Mucosa of gallbladder (tissue), 1 donor: ENCODE results near the gene DES. TPM values are rescaled to one million over a fixed set of nuclear protein-coding genes. Genes with fewer than 3 reads are reported as not detected.

ENCODE experiments used
- DNase-seq: peaks from one replicate; pipeline ENCODE4 v3.0.0-alpha.2; 2020; ENCODE audit warnings: low spot score
- total RNA-seq: library from RNA; stranded (reverse); gene quantifications from one replicate; pipeline ENCODE4 v1.2.1, GENCODE V29; 2021
- donor health status: DM: no; HTN: no; CAD: no.

Gene DES
- total RNA-seq, 1 donor from 2014 or later = 3,602 TPM

DNA sequence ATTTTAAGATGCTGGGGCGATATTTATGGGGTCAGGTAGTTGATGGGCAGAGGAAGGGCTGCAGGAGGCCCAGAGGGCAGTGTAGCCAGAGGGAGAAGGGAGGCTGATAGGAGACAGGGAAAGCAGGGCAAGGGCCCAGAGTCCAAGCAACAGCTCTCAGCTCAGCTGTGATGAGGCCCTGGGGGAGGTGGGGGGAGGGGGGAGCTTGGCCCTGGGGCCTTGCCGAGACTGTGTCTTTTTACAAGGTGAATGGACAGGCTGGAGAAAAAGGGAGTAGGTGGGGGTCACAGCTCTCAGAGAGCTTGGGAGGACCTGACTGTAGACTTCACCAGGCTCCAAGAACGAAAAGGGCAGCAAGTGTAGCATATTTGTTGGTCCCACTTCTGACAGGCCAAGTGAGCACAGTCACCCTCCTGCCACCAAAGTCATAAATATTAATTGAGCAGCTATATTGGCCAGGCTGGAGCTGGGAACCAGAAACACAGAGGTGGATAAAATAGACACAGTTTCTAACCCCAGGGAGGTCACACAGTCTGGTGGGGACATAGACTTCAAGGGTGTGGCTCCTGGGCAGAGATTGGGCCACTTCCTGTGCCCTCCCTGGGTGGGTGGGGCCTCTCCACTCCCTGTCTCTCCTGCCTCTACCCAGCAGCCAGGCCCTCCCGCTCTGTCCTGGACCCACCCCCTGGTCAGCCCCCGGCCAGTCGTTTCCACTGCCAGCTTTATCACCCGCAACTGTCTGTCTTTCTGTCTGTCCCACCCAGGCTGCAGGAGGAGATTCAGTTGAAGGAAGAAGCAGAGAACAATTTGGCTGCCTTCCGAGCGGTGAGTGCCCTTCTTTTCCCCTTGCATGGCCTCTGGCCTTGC, 1.4 kb downstream of the DES start:
- no peak for DNase-seq

DNA sequence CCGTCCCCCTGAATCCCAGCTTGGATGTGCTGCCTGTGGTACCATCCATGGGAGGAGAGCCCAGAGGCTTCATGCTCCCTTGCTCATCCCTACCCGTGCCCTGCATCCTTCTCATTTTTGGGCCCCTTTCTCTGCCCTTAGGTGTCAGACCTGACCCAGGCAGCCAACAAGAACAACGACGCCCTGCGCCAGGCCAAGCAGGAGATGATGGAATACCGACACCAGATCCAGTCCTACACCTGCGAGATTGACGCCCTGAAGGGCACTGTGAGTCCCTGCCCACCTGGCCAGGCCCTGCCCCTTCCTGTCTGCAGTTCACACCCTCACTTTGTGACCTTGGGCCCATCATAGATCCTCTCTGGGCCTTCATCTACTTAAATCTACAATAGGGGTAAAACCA, 2.5 kb downstream of the DES start:
- no peak for DNase-seq

DNA sequence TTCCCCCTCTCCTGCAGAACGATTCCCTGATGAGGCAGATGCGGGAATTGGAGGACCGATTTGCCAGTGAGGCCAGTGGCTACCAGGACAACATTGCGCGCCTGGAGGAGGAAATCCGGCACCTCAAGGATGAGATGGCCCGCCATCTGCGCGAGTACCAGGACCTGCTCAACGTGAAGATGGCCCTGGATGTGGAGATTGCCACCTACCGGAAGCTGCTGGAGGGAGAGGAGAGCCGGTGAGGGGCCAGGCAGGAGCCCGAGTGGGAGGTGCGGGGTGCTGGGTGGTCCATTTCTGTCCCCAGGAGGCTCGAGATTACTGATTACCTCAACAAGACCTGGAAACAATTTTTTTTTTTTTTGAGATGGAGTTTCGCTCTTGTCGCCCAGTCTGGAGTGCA, 3.1 kb downstream of the DES start:
- no peak for DNase-seq

DNA sequence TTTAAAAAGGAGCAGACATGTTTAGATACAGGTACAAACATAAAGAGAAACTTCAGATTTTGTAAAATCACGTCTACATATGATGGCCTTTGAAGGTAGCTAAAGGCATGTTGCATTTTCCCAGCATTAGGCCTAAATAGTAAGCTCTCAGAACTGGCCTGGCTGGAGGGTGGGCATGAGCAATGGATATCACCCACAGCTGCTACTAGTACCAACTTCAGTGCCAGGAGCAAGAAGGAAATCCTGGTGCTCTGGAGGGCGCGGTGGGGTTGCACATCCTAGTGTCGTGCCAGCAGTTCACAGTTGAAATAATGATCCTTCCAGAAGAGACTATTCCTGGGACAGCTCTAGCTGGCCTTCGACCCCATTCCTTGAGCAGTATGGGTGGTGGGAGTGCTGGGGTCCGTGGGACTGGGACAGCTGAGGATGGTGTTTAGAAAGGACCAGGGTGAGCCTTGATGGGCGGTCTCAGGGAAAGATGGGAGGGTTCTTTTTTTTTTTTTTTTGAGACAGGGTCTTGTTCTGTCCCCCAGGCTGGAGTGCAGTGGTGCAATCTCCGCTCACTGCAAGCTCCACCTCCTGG, 4.9 kb downstream of the DES start:
- DNase-seq = no peak

DNA sequence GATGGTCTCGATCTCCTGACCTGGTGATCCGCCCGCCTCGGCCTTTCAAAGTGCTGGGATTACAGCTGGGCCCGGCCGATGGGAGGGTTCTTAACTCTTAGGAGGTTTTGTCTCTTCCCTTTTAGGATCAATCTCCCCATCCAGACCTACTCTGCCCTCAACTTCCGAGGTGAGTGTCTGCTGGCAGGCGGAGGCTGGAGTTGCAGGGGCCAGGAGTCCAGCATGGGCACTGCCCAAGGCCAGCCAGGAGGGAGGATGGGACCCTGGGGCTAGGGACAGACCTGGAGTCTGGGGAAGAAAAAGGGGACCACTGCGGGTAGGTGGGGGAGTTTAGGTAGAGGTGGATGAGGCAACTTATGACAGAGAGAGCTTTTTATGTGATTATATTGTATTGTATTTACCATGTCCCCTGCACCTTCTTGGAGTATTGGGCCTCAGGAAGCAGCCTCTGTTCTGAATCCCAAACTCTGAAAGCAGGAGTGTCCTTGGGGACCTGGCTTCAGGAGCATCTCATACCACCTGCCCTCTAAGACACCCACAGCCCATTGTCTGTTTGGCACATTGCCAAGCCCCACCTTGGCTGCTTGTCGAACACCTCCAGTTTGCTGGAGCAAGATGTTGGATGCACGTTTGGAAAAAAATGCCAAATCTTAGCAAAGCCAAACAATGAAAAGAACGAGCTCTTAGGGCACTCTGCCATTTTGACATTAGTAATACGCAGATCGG, 5.6 kb downstream of the DES start:
- DNase-seq = no peak

DNA sequence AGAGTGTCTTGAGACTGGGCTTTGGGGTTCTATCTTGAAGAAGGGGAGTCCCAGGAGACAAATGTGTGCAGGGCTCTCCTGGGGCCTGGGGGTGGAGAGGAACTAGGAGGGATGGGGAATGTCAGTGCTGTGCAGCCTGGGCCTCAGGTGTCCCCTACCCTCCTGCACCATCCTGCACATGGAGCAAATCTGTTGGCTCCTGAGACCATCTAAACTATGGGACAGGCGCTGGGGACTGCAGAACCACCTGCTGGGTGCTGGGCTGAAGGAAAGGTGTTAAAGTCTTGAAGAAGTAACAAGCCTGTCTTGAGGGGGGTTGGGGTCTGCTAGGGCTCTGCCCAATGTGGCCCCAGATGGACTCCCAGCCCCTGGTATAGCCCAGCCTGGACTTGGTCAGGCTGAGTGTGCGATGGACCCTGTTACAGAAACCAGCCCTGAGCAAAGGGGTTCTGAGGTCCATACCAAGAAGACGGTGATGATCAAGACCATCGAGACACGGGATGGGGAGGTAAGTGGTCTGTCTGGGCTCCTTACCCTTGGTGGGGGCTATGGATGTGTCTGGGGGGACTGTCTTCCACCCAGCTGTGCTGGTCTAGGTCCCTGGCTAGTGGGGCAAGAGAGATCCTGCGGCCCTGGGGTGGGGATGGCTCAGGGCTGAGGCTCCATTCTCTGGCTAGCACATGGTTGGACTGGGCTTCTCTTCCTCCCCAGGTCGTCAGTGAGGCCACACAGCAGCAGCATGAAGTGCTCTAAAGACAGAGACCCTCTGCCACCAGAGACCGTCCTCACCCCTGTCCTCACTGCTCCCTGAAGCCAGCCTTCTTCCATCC, 7.3 kb downstream of the DES start:
- DNase-seq = no peak

DNA sequence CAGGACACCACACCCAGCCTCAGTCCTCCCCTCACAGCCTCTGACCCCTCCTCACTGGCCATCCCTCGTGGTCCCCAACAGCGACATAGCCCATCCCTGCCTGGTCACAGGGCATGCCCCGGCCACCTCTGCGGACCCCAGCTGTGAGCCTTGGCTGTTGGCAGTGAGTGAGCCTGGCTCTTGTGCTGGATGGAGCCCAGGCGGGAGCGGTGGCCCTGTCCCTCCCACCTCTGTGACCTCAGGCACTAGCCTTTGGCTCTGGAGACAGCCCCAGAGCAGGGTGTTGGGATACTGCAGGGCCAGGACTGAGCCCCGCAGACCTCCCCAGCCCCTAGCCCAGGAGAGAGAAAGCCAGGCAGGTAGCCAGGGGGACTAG, 7.9 kb downstream of the DES start:
- no peak for DNase-seq

DNA sequence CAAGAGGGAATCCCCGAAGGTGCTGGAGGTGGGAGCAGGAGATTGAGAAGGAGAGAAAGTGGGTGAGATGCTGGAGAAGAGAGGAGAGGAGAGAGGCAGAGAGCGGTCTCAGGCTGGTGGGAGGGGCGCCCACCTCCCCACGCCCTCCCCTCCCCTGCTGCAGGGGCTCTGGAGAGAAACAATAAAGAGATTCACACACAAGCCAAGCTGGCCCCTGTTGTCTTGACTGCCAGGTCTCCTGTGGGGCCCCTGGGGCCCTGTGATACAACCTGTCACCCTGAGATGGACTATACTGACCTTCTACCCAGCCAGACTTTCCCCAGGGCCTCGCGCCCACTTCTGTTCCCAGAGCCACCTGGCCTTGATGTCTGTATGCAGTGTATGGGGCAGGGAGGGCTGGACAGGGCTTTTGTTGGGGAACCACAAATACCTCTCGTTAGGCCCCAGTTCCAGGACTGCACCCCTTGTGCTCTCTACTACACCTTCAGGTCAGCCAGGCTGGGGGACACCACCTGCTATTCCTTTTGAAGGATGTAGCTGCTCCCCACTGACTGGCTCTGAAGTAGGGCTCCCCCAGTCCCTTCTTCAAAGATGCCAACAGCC, 8.5 kb downstream of the DES start:
- no peak for DNase-seq

DNA sequence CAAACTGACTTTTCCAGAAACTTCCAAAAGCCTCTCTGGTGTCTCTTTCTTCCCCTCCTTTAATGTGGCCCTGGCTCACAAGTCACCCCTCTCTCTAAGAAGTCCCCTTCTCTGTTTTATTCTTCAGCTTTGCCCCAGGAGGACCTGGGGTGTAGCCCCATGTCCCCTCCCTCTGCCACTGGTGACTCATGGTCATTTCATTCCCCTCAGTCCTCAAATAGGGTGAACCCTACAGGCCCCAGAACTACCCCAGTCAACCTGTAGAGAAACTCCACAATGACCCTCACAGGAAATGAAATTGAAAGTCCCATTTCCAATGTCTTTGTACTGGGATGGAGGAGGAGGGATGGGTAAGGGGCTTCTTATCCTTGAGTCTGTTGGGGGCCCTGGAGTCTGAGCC, 10.3 kb downstream of the DES start:
- DNase-seq = no peak

DNA sequence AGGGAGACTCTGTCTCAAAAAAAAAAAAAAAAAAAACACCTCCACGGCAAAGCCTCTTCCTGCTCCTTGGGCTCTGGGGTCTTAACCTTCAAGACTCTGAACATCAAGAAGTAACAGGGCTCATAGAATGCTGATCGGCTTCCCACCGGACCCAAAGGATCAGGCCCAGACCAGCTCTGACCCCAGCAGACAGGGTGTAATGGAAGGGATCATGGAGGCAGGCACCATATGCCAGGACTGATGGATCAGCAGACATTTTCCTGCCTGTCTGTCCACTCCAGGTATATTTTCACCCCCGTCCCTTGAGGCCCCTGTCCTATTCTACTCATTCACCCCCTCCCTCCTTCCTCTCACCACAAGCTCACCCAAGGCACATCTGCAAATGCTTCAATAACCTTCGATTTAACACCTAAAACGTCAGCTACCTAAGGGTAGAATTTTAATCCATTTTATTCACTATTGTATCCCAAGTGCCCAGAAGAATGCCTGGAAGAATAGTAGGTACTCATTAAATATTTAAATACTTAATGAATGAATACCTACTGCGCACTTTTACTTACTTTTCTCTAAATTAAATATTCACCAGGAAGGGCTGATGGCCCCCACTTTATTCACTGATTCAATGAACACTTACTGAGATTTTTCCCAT, 11.9 kb downstream of the DES start:
- DNase-seq = no peak

DNA sequence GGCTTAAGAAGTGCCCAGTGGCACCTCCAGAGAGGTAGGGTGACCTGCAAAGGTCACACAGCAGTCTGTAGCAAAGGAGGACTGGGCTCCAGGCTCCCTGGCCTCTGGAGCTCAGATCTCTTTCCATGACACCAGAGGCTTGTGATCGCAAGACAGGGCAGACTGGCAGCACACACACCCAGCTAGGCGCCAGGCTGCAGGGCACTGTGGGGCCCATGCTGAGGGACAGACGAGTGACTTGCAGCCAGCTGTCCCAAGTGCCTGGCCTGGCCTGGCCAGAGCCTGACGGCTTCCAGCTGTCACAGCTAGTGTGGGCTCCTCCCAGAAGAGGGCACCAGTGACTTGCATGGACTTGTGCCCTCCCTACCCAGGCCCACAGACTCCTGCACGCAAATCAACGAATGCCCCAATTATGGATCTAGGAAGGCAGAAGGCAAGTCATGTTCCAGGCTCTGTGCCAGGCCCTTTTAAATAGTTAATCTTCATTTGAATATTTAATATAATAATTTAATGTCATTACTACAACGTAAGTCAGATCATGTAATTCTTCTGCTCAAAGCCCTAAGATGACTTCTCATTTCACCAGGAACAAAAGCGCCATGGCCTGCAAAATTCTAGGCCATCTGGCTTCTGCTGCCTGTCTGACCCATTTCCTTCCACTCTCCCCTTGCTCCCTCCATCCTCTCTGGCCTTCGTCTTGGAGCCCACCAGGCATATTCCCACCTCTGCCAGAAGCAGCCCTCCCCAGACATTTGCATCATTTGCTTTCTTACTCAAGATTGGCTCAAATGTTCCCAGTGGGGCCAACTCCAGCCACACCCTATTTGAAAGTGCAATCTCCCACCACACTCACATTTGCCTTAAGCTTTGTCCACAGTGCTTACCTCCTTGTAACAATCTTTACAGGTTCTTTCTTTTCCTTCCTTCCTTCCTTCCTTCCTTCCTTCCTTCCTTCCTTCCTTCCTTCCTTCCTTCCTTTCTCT, 12.7 kb downstream of the DES start:
- no peak for DNase-seq

DNA sequence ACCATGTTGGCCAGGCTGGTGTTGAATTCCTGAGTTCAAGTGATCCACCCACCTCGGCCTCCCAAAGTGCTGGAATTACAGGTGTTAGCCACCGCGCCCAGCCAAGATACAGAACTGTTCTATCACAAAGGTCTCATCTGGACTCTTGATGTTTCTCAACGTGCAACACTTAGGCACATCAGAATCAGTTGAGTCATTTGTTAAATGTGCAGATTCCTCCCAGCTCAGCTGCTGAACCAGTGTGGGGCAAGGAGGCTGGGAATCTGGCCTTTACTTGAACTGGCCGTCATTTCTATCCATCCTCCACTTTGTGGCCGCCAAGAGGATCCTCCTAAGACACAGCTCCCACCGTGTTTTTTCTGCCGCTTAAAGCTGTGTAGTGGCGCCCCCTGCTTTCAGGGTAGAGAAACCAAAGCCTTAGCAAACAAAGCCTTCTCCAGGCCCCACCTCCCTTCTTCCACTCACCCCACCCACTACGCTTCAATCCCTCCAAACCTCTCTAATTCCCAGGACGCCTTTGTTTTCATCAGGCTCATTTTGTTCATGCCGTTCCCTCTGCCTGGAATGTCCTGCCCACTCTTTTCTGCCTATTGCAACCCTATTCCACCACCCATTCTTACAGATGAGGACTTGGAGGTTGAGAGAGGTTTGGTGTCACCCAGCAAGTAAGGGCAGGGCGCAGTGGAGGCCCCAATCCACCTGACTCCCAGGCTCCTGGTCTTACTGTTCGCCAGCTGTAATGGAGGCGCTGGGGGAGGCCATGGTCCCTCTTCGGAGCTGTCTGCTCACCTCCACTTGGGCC, 15.7 kb downstream of the DES start:
- no peak for DNase-seq

DNA sequence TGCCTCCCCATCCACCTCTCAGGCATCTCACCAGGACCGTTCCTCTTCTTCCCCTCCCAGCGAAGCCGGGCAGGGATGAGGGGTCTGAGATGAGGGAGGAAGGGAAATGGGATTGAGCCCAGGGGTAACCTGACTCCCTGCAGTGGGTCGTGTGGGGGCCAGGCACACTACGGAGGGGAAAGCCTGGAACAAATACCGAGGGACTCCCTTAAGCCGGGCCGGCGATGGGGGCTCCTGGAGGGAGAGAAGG, 16.2 kb downstream of the DES start:
- DNase-seq = no peak

DNA sequence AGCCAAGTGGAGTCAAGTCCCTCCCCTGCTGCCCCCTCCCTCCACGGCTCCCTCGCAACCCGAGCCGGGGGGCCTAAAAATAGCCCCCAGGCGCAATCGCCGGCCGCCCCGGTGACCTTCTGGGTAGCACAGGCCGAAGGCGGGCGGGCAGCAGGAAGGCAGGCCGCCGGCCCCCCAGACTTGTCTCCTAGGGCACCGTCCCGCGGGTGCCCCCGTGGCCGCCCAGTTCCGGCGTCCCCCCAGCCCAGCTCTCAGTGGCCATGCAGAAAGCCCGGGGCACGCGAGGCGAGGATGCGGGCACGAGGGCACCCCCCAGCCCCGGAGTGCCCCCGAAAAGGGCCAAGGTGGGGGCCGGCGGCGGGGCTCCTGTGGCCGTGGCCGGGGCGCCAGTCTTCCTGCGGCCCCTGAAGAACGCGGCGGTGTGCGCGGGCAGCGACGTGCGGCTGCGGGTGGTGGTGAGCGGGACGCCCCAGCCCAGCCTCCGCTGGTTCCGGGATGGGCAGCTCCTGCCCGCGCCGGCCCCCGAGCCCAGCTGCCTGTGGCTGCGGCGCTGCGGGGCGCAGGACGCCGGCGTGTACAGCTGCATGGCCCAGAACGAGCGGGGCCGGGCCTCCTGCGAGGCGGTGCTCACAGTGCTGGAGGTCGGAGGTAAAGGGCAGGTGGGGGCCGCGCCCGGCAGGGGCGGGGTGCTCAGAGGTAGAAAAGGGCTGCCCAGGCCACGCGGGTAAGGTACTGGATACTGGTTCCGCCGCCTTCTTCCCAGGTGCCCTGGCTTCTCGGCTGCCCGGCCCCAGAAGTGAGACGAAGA, 16.7 kb downstream of the DES start, which contains the start of gene SPEG:
Gene SPEG, plus strand, starts transcription at position 126 of the 808 bp plus-strand sequence. Its CDS starts 135 bp downstream, at position 261.
- no peak for DNase-seq

DNA sequence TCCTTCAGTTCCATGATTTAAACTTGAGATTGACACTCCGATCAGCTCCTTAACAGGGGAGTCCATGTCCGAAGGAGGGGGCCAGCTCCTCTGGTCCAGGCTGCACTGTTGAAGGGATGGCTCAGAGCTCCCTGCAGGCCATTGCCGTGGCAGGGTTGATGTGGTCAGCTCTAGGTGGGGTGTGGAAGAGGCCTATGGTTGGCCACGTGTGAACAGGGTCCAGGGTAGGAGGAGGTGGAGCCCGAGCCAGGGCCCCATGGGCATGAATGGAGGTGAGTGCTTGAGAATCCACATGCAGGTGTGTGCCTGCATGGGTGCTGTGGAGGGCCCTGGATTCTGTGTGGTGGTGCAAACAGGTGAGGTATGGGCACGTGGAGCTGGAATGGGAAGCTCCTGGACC, 17.5 kb downstream of the DES start:
- no peak for DNase-seq

DNA sequence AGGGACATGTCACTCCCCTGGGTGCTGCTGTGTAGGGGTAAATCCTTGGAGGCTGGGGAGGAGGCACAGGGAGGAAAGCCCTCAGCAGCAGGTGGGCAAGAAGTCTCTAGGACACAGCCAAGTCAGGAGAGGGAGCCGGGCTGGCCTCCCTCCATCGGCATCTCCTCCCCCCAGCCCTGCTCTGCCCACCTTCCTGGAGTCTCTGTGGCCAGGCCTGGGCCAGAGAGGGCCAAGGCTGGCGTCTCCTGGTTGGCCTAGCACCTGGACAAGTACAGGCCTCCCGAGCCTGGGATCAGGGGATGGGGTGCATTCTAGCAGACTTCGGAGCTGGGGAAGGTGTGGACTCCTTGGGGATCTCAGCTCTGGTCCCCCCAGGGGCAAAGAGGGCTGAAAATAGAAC, 18.3 kb downstream of the DES start:
- DNase-seq = no peak

DNA sequence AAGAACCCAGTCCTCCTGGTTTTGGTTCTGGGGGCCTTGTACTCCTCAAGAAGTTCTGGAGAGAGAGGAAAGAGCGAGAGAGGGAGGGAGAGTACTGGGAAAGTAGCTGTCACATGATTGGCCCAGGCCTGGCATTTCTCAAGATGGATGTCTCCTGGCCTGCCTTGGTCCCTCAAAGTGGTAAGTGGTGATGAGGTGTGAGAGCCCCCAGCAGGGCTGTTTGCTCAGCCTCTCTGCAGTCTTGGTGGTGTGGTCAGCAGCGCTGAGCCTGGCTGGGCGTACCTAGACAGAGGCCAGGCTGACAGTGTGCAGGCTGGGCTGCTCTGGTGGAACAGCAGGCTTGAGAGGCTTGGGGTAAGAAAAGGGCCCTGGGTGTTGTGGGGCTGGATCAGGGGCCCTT, 19.0 kb downstream of the DES start:
- DNase-seq = no peak

DNA sequence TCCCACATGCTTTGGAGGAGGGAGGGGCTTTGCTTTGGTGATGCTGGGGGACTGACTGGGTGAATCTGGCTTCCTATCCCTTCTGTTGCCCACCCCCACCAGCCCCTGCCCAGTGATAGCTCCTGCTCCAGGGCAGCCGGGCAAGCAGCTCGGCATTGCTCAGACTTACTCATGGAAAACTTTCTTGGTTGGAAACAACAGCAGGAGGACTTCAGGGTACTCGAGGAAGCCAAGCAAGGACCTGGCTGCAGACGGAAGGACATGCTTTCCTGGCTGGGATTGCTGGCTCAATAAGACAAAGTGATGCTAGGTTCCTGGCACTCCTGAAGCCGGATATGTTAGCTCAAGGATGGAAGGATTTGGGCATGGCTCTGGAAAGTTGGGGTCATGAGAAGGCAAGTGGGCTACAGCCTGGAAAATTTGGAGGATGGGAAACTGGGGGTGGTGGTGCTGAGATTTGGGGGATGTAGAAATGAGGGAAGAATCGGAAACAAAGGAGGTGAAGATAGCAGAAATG, 19.6 kb downstream of the DES start:
- DNase-seq = no peak
